Skeletal muscle tissue (tissue), 4 donors: Measurements from ENCODE around the gene SBK3. TPM values are rescaled to one million over a fixed set of nuclear protein-coding genes. Genes with fewer than 3 reads are reported as not detected.
A peak's percentile ranks its signal among the peaks of the same experiment; 100 is the strongest.
"Not testable (repeated sequence)": the region's sequence is repeated elsewhere in the genome, so short reads cannot be mapped to it uniquely, and the experiment has no call there.

Experiments used
- H3K27ac ChIP-seq: one replicate; pipeline ENCODE4 v1.7.0; 2013; ENCODE audit warnings: mild to moderate bottlenecking, low read depth, low read length, inconsistent platforms
- H3K27me3 ChIP-seq, 3 donors: one replicate each; pipeline ENCODE4 v1.7.0; 2013; ENCODE audit warnings: low read length in 3 of 3; ENCODE audit not compliant: control insufficient read depth in 3 of 3, insufficient read depth in 3 of 3
- H3K36me3 ChIP-seq, 3 donors: one replicate each; pipeline ENCODE4 v1.7.0; 2013; ENCODE audit warnings: low read length in 3 of 3; ENCODE audit not compliant: control insufficient read depth in 3 of 3, insufficient read depth in 3 of 3
- H3K4me1 ChIP-seq, 3 donors: one replicate each; pipeline ENCODE4 v1.7.0; 2013; ENCODE audit warnings: low read length in 3 of 3, mild to moderate bottlenecking in 3 of 3; ENCODE audit not compliant: control insufficient read depth in 3 of 3, insufficient read depth in 3 of 3
- H3K4me3 ChIP-seq, 3 donors: one replicate each; pipeline ENCODE4 v1.7.0; 2013; ENCODE audit warnings: low read length in 3 of 3
- H3K9ac ChIP-seq, 3 donors: one replicate each; pipeline ENCODE4 v1.7.0; 2013; ENCODE audit warnings: low read length in 3 of 3, mild to moderate bottlenecking in 3 of 3, moderate library complexity in 2 of 3, low read depth in 1 of 3
- H3K9me3 ChIP-seq, 3 donors: one replicate each; pipeline ENCODE4 v1.7.0; 2013; ENCODE audit warnings: low read length in 3 of 3; ENCODE audit not compliant: control insufficient read depth in 3 of 3
- total RNA-seq: library from RNA; depleted of rRNA; stranded (reverse); fragments of >200 nt; gene quantifications from one replicate; pipeline ENCODE4 v1.2.3, GENCODE V29; 2014
- donor health status: Osteomylitis.

Gene SBK3
- total RNA-seq, 1 donor from 2014 or later: not detected

- Histone ChIP-seq H3K27me3 (peaks cover 0 to 10% (median 8%) of the 10 kb centered on the region in 3 donors), H3K4me1 (peaks cover 5 to 9% (median 8%) of the 10 kb centered on the region in 3 donors), H3K4me3 (no peak overlapping the region), H3K9me3 (no peaks in the 10 kb centered on the region), H3K36me3 (peaks cover 0 to 11% (median 0%) of the 10 kb centered on the region in 3 donors), H3K27ac (no peak overlapping the region), H3K9ac (no peak overlapping the region)
These were observed 42.2 kb downstream of the SBK3 start for GRCh38 chr19:55503157-55503501.

- Histone ChIP-seq H3K4me1 (peaks cover 5 to 9% (median 8%) of the 10 kb centered on the region in 3 donors), H3K27me3 (peaks cover 0 to 10% (median 8%) of the 10 kb centered on the region in 3 donors), H3K4me3 (no peak overlapping the region), H3K9me3 (no peaks in the 10 kb centered on the region), H3K27ac (no peak overlapping the region), H3K36me3 (peaks cover 0 to 11% (median 0%) of the 10 kb centered on the region in 3 donors), H3K9ac (no peak overlapping the region)
These were observed 43.0 kb downstream of the SBK3 start for GRCh38 chr19:55502197-55502952.

DNA sequence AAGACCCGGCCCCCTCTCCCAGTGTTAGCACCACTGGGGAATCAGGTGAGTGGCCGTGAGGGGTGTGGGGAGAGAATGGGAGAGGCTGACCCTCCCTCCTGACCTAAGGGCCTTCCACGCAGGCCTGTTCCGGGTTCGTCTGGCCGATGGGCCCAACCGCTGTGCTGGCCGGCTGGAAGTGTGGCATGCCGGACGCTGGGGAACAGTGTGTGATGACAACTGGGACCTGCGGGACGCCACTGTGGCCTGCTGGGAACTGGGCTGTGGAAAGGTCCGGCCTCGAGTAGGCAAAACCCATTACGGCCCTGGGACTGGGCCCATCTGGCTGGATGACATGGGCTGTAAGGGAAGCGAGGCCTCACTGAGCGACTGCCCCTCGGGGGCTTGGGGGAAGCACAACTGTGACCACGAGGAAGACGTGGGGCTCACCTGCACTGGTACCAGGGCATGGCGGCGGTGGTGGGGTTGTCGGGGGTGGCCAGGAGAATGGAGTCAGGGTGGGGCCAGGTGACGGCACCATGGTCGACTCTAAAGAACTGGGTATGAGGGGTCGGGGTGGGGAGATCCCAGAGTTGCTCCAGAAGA, 44.9 kb downstream of the SBK3 start:
- H3K9ac ChIP-seq: no peak overlapping the region
- H3K27ac ChIP-seq: no peak overlapping the region
- no peaks in the 10 kb centered on the region for H3K9me3 ChIP-seq
- peaks cover 0 to 11% (median 0%) of the 10 kb centered on the region in 3 donors for H3K36me3 ChIP-seq
- peaks cover 0 to 9% (median 7%) of the 10 kb centered on the region in 3 donors for H3K27me3 ChIP-seq
- peaks cover 5 to 9% (median 8%) of the 10 kb centered on the region in 3 donors for H3K4me1 ChIP-seq
- H3K4me3 ChIP-seq: no peak overlapping the region

DNA sequence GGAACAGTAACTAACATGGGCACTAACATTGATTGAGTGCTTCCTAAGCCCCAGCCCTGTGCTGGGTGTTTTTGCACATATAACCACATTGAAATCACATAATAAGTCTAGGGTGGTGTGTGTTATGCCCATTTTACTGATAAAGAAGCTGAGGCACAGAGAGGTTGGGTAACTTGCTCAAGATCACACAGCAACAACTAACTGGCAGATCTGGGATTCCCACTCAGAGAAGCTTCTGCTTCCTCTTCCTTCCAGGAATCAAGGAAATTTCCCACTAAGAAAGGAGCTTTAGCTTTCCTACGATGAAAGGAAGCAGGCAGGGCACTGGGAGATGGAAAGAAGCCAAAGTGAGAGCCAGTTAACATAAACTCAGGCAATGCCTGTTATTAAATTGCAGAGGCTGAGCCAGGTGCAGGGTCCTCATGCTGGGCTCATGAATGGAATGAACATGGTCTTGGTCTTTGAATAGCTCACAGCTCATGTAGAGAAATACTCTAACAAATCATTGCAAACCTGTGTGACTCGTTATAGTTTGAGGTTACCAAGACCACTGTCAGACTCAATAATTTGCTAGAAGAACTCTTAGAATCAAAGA, 47.0 kb downstream of the SBK3 start:
- Histone ChIP-seq H3K9me3 (no peaks in the 10 kb centered on the region), H3K9ac (peak overlapping the region in 1 of 3 donors; percentile 4), H3K4me3 (no peak overlapping the region), H3K27me3 (peaks cover 2 to 10% (median 5%) of the 10 kb centered on the region in 3 donors), H3K36me3 (peaks cover 0 to 11% (median 0%) of the 10 kb centered on the region in 3 donors), H3K4me1 (peaks cover 2 to 9% (median 5%) of the 10 kb centered on the region in 3 donors), H3K27ac (no peak overlapping the region)

- Histone ChIP-seq H3K27ac (no peak overlapping the region), H3K36me3 (peaks cover 0 to 11% (median 0%) of the 10 kb centered on the region in 3 donors)
These were observed 47.6 kb downstream of the SBK3 start for GRCh38 chr19:55497763-55498162.

DNA sequence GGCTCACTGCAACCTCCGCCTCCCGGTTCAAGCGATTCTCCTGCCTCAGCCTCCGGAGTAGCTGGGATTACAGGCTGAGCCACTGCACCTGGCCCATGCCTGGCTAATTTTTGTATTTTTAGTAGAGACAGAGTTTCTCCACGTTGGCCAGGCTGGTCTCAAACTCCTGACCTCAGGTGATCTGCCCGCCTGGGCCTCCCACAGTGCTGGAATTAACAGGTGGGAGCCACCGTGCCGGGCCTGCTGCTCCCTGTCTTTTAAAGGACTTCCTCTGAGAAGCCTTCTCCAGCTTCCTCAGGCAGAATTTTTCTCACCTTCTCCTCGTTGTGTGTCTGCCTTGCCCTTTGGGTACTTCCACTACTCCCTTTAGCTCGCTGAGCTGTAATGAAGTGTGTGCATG, 48.5 kb downstream of the SBK3 start:
- Histone ChIP-seq H3K4me1 (peaks cover 6 to 10% (median 7%) of the 10 kb centered on the region in 3 donors), H3K27me3 (peaks cover 2 to 20% (median 13%) of the 10 kb centered on the region in 3 donors), H3K36me3 (peaks cover 0 to 11% (median 0%) of the 10 kb centered on the region in 3 donors)
- not testable (repeated sequence) for H3K27ac ChIP-seq, H3K9me3 ChIP-seq, H3K9ac ChIP-seq, H3K4me3 ChIP-seq

More at GRCh38 chr19:55497763-55498162, 47.6 kb downstream of the SBK3 start:
- H3K9ac ChIP-seq: no peak overlapping the region
- peaks cover 6 to 10% (median 7%) of the 10 kb centered on the region in 3 donors for H3K4me1 ChIP-seq
- no peak overlapping the region for H3K4me3 ChIP-seq
- H3K27me3 ChIP-seq: peaks cover 2 to 14% (median 7%) of the 10 kb centered on the region in 3 donors
- H3K9me3 ChIP-seq: no peaks in the 10 kb centered on the region

DNA sequence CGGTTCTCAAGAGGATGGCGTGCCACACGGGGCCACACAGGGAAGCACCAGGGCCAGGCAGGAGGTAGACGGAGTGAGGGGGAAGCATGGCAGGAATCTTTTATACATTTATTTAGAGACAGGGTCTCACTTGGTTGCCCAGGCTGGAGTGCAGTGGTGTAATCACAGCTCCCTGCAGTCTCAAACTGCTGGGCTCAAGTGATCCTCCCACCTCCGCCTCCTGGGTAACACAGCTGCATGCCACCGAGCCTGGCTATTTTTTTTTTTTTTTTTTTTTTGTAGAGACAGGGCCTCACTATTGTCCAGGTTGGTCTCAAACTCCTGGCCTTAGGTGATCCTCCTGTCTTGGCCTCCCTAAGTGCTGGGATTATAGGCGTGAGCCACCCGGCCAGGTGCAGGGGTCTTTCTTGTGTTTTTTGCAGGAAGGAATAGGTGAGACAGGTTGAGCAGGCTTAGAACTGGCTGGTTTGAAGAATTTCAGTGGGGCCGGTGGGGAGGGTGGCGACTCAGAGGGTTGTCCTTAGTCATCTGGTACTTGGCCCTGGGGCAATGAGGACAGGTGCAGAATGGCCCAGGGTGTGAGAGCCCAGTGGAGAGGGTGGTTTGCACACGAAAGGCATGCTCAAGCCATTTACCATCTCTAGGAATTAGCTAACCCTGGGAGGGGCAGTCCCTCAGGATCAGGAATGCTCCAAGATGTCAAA, 49.5 kb downstream of the SBK3 start:
- H3K4me1 ChIP-seq: peaks cover 6 to 10% (median 7%) of the 10 kb centered on the region in 3 donors
- no peak overlapping the region for H3K4me3 ChIP-seq
- no peak overlapping the region for H3K27ac ChIP-seq
- no peak overlapping the region for H3K9ac ChIP-seq
- H3K9me3 ChIP-seq: no peaks in the 10 kb centered on the region
- peaks cover 0 to 7% (median 0%) of the 10 kb centered on the region in 3 donors for H3K36me3 ChIP-seq
- H3K27me3 ChIP-seq: peaks cover 2 to 27% (median 23%) of the 10 kb centered on the region in 3 donors

- H3K27me3 ChIP-seq: peaks cover 7 to 32% (median 24%) of the 10 kb centered on the region in 3 donors
- peak overlapping the region in 2 of 3 donors; percentile 50 to 57 for H3K9ac ChIP-seq
- H3K36me3 ChIP-seq: no peaks in the 10 kb centered on the region
- H3K4me3 ChIP-seq: peak overlapping the region; percentile 50 to 62 (median 54)
- peak overlapping the region; percentile 66 for H3K27ac ChIP-seq
- peaks cover 6 to 13% (median 8%) of the 10 kb centered on the region in 3 donors for H3K4me1 ChIP-seq
- H3K9me3 ChIP-seq: no peaks in the 10 kb centered on the region
These were observed 51.1 kb downstream of the SBK3 start for GRCh38 chr19:55494172-55494761.

GRCh38 chr19:55493645-55494171, 51.6 kb downstream of the SBK3 start:
- Histone ChIP-seq H3K4me3 (peak overlapping the region in 2 of 3 donors; percentile 50 to 62), H3K9ac (peak overlapping the region in 2 of 3 donors; percentile 32 to 60), H3K27ac (peak overlapping the region; percentile 68), H3K4me1 (peaks cover 6 to 13% (median 9%) of the 10 kb centered on the region in 3 donors), H3K36me3 (no peaks in the 10 kb centered on the region), H3K27me3 (peaks cover 9 to 33% (median 24%) of the 10 kb centered on the region in 3 donors), H3K9me3 (no peaks in the 10 kb centered on the region)
